ENCODE measurements around the gene TMEM184B. TPM values are rescaled to one million over a fixed set of nuclear protein-coding genes. Genes with fewer than 3 reads are reported as not detected.

Gene TMEM184B
- total and polyA plus RNA-seq, 2 experiments from 2014 or later, result 42.2 to 95.1 TPM

DNA sequence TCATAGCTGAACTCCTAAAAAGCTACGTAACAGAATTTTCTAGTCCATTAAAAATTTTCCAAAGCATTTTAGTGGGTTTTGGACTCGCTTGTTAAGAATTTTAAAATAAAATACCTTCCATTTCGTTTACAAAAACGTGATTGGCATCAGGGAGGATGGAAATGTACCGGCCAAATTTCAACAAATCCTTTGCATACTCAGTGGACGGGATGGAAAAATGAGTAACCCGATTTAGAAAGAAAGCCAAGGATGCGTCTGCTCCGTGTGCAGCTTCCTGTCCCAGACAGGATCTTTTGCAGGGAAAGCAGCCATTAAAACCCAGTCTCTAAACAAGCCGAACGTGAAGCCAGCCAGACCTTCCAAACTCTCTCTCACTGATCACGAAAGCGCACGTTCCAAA, 15.6 kb downstream of the TMEM184B start (continued):
- TF ChIP-seq, protein P1, sequence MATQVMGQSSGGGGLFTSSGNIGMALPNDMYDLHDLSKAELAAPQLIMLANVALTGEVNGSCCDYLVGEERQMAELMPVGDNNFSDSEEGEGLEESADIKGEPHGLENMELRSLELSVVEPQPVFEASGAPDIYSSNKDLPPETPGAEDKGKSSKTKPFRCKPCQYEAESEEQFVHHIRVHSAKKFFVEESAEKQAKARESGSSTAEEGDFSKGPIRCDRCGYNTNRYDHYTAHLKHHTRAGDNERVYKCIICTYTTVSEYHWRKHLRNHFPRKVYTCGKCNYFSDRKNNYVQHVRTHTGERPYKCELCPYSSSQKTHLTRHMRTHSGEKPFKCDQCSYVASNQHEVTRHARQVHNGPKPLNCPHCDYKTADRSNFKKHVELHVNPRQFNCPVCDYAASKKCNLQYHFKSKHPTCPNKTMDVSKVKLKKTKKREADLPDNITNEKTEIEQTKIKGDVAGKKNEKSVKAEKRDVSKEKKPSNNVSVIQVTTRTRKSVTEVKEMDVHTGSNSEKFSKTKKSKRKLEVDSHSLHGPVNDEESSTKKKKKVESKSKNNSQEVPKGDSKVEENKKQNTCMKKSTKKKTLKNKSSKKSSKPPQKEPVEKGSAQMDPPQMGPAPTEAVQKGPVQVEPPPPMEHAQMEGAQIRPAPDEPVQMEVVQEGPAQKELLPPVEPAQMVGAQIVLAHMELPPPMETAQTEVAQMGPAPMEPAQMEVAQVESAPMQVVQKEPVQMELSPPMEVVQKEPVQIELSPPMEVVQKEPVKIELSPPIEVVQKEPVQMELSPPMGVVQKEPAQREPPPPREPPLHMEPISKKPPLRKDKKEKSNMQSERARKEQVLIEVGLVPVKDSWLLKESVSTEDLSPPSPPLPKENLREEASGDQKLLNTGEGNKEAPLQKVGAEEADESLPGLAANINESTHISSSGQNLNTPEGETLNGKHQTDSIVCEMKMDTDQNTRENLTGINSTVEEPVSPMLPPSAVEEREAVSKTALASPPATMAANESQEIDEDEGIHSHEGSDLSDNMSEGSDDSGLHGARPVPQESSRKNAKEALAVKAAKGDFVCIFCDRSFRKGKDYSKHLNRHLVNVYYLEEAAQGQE (IDR thresholded peaks at IDR 0.05; ENCODE audit: unreplicated experiment), result no peak
- no peak for TF ChIP-seq JUNB (IDR thresholded peaks at IDR 0.05; ENCODE audit: unreplicated experiment)
- TF ChIP-seq EZH2phosphoT487 (IDR thresholded peaks at IDR 0.05; ENCODE audit: unreplicated experiment), result no peak

DNA sequence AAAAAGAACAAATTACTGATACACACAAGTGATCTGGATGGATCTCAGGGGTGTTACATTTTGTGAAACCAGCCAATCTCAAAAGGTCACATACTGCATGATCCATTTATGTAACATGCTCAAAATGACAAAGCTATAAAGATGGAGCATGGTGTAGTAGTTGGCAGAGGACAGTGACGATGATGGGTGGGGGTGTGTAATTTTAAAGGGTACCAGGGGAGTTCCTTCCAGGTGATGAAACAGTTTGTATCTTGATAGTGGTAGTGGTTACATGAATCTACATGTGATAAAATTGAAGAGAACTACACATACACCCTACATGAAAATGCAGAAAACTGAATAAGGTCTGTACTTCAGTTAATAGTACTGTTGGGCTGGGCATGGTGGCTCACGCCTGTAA, 17.1 kb downstream of the TMEM184B start:
- H3K4me1 Mint-ChIP-seq, result peaks cover 18% of the 10 kb centered on the region
- peaks cover 24% of the 10 kb centered on the region for H4K20me1 ChIP-seq (replicated peaks; ENCODE audit: insufficient read depth)
- H3K36me3 Mint-ChIP-seq (ENCODE audit: low read depth), result peaks cover 2% of the 10 kb centered on the region; the same call in 2 of the 3 replicates
- H3K9me2 ChIP-seq (ENCODE audit: insufficient read depth), result no peaks in the 10 kb centered on the region
- H3K4me1 ChIP-seq (ENCODE audit: insufficient read depth), result peaks cover 8% of the 10 kb centered on the region; the same call in 1 of the 2 replicates
- DNase-seq (ENCODE audit: low spot score), result no peak
- no peak overlapping the region for H3K4me2 ChIP-seq
- no peak overlapping the region for H3K27ac ChIP-seq (ENCODE audit: low read depth)
- H3K4me3 ChIP-seq, result no peak overlapping the region
- H3F3A ChIP-seq (replicated peaks; ENCODE audit: low read depth), result 0 out of 2 replicates have a peak, but pooled peaks cover 3% of the 10 kb centered on the region
- H2AFZ ChIP-seq, result no peak overlapping the region
- H3K4me3 Mint-ChIP-seq, result no peak overlapping the region
- peaks cover 2% of the 10 kb centered on the region for H3K27me3 Mint-ChIP-seq (ENCODE audit: insufficient read depth, low read depth, poor library complexity)
- H3K79me2 ChIP-seq (replicated peaks; ENCODE audit: insufficient read depth), result peaks cover 100% of the 10 kb centered on the region
- no peak for TF ChIP-seq EZH2phosphoT487 (IDR thresholded peaks at IDR 0.05; ENCODE audit: unreplicated experiment)
- TF ChIP-seq ZNF331 (CRISPR knock-in tag; IDR thresholded peaks at IDR 0.05; ENCODE audit: low read depth), result no peak
- TF ChIP-seq, protein P2, sequence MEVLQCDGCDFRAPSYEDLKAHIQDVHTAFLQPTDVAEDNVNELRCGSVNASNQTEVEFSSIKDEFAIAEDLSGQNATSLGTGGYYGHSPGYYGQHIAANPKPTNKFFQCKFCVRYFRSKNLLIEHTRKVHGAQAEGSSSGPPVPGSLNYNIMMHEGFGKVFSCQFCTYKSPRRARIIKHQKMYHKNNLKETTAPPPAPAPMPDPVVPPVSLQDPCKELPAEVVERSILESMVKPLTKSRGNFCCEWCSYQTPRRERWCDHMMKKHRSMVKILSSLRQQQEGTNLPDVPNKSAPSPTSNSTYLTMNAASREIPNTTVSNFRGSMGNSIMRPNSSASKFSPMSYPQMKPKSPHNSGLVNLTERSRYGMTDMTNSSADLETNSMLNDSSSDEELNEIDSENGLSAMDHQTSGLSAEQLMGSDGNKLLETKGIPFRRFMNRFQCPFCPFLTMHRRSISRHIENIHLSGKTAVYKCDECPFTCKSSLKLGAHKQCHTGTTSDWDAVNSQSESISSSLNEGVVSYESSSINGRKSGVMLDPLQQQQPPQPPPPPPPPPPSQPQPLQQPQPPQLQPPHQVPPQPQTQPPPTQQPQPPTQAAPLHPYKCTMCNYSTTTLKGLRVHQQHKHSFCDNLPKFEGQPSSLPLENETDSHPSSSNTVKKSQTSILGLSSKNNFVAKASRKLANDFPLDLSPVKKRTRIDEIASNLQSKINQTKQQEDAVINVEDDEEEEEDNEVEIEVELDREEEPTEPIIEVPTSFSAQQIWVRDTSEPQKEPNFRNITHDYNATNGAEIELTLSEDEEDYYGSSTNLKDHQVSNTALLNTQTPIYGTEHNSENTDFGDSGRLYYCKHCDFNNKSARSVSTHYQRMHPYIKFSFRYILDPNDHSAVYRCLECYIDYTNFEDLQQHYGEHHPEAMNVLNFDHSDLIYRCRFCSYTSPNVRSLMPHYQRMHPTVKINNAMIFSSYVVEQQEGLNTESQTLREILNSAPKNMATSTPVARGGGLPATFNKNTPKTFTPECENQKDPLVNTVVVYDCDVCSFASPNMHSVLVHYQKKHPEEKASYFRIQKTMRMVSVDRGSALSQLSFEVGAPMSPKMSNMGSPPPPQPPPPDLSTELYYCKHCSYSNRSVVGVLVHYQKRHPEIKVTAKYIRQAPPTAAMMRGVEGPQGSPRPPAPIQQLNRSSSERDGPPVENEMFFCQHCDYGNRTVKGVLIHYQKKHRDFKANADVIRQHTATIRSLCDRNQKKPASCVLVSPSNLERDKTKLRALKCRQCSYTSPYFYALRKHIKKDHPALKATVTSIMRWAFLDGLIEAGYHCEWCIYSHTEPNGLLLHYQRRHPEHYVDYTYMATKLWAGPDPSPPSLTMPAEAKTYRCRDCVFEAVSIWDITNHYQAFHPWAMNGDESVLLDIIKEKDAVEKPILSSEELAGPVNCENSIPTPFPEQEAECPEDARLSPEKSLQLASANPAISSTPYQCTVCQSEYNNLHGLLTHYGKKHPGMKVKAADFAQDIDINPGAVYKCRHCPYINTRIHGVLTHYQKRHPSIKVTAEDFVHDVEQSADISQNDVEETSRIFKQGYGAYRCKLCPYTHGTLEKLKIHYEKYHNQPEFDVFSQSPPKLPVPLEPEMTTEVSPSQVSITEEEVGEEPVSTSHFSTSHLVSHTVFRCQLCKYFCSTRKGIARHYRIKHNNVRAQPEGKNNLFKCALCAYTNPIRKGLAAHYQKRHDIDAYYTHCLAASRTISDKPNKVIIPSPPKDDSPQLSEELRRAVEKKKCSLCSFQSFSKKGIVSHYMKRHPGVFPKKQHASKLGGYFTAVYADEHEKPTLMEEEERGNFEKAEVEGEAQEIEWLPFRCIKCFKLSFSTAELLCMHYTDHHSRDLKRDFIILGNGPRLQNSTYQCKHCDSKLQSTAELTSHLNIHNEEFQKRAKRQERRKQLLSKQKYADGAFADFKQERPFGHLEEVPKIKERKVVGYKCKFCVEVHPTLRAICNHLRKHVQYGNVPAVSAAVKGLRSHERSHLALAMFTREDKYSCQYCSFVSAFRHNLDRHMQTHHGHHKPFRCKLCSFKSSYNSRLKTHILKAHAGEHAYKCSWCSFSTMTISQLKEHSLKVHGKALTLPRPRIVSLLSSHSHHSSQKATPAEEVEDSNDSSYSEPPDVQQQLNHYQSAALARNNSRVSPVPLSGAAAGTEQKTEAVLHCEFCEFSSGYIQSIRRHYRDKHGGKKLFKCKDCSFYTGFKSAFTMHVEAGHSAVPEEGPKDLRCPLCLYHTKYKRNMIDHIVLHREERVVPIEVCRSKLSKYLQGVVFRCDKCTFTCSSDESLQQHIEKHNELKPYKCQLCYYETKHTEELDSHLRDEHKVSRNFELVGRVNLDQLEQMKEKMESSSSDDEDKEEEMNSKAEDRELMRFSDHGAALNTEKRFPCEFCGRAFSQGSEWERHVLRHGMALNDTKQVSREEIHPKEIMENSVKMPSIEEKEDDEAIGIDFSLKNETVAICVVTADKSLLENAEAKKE (CRISPR knock-in tag; IDR thresholded peaks at IDR 0.05), result no peak
- H3K9me3 Mint-ChIP-seq, result no peaks in the 10 kb centered on the region
- H3K27ac Mint-ChIP-seq, result no peak overlapping the region
- H3K36me3 ChIP-seq (ENCODE audit: insufficient read depth), result no peaks in the 10 kb centered on the region
- no peak for ATAC-seq
- H3K27me3 ChIP-seq (ENCODE audit: insufficient read depth), result no peaks in the 10 kb centered on the region

Data from GM23338 (cell line).